ENCODE measurements around the gene CCNE1. TPM values are rescaled to one million over a fixed set of nuclear protein-coding genes. Genes with fewer than 3 reads are reported as not detected.
A peak's percentile ranks its signal among the peaks of the same experiment; 100 is the strongest.

Gene CCNE1
- total and polyA plus RNA-seq, 7 donors = 0.97 to 6.7 (median 2.0) TPM

DNA sequence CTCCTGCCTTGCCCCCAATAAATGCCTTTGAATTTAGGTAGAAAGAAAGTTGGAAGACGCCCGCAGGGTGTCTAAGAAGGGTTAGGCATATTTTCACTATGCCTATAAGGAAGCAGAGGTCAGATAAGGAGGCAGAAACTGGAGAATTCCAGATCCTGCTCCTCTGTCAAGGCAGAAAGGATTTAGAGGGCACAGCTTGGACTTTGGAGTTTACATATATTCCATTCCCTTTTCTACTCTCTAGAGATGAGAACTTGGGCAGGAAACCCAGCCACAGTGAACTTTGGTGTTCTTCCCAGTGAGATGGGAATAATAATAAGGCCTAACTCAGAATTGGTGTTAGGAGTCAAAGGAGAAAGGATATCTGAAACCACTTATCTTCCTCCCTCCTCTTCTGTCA, 37.4 kb downstream of the CCNE1 start:
- DNase-seq (no peak), ATAC-seq (no peak)
- intact Hi-C loops (cut with DNase I) = loop anchor here in 1 of 2 donors (5.0 kb wide), 1 partner anchor 37 kb away; the partner anchor contains the start of gene CCNE1
- Histone ChIP-seq H3K4me3 (no peak overlapping the region), H3K27ac (no peak overlapping the region), H3K36me3 (ENCODE audit: insufficient read depth in 1 of 2, low read depth in 1 of 2) (no peaks in the 10 kb centered on the region), H3K4me1 (peaks cover under 1% of the 10 kb centered on the region), H3K27me3 (ENCODE audit: insufficient read depth in 3 of 3, low read length in 2 of 3) (no peaks in the 10 kb centered on the region), H3K9me3 (no peaks in the 10 kb centered on the region)
- WGBS, 3 donors = 77 to 90% (median 81%) methylated on average over 2 of the region's 2 CpGs
- TF ChIP-seq, protein P1, sequence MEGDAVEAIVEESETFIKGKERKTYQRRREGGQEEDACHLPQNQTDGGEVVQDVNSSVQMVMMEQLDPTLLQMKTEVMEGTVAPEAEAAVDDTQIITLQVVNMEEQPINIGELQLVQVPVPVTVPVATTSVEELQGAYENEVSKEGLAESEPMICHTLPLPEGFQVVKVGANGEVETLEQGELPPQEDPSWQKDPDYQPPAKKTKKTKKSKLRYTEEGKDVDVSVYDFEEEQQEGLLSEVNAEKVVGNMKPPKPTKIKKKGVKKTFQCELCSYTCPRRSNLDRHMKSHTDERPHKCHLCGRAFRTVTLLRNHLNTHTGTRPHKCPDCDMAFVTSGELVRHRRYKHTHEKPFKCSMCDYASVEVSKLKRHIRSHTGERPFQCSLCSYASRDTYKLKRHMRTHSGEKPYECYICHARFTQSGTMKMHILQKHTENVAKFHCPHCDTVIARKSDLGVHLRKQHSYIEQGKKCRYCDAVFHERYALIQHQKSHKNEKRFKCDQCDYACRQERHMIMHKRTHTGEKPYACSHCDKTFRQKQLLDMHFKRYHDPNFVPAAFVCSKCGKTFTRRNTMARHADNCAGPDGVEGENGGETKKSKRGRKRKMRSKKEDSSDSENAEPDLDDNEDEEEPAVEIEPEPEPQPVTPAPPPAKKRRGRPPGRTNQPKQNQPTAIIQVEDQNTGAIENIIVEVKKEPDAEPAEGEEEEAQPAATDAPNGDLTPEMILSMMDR (IDR thresholded peaks at IDR 0.05) = no peak

DNA sequence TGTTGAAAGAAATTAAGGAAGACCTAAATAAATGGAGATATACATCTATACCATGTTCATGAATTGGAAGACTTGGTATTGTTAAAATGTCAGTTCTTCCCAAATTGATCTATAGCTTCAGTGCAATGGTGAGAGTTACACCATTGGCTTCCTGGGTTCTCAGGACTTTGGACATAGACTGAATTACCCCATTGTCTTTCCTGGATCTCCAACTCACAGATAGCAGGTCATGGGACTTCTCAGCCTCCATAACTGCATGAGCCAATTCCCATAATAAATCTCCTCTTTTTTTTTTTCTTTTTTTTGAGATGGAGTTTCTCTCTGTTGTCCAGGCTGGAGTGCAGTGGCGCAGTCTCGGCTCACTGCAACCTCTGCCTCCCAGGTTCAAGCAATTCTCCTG, 38.7 kb downstream of the CCNE1 start:
- Histone ChIP-seq H3K27me3 (ENCODE audit: insufficient read depth in 3 of 3, low read length in 2 of 3) (no peaks in the 10 kb centered on the region), H3K36me3 (ENCODE audit: insufficient read depth in 1 of 2, low read depth in 1 of 2) (no peaks in the 10 kb centered on the region), H3K4me1 (no peaks in the 10 kb centered on the region), H3K4me3 (no peak overlapping the region), H3K27ac (no peak overlapping the region), H3K9me3 (no peaks in the 10 kb centered on the region)
- WGBS, 3 donors = 89 to 100% (median 93%) methylated on average over 2 of the region's 2 CpGs
- DNase-seq (no peak), ATAC-seq (no peak)
- intact Hi-C loops (cut with DNase I) = no loop called here
- TF ChIP-seq, protein P1 (IDR thresholded peaks at IDR 0.05) = no peak

DNA sequence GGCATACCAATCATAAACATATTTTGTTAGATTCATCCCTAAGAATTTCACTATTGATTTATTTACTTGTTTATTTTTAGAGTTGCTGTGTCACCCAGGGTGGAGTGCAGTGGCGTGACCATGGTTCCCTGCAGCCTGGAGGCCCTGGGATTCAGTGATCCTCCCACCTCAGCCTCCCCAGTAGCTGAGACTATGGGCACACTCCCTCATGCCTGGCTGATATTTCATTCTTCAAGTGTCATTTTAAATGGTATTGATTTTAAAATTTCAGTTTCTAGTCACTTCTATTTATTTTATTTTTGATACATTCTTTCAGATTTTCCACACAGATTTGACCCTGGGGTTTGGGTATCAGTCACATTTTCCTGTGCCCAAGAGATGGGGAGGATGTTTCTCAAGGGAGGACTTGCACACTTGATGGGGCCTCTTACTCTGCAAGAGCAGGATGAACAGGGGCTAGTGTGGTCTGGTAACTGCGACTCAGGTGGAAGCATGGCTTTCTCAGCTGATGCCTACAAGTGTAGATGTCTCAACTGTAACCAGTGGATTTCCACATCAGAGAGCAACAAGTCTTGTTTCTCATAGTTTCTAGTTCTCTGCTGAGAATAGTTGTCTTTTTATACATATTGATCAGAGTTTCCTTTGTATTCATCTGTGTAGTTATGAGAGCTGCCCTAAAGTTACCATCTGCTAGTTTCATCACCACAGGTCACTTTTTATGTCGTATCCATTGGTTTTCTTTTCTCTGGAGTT, 40.2 kb downstream of the CCNE1 start:
- intact Hi-C loops (cut with DNase I) = no loop called here
- H3K4me1 ChIP-seq = no peaks in the 10 kb centered on the region
- H3K36me3 ChIP-seq (ENCODE audit: insufficient read depth in 1 of 2, low read depth in 1 of 2) = no peaks in the 10 kb centered on the region
- ATAC-seq (no peak), DNase-seq (peak in 1 of 2 donors; percentile 3)
- TF ChIP-seq, protein P1 (IDR thresholded peaks at IDR 0.05) = no peak
- no peak overlapping the region for H3K27ac ChIP-seq
- H3K9me3 ChIP-seq = no peaks in the 10 kb centered on the region
- 73 to 85% (median 75%) methylated on average over 3 of the region's 3 CpGs for WGBS, 3 donors
- no peaks in the 10 kb centered on the region for H3K27me3 ChIP-seq (ENCODE audit: insufficient read depth in 3 of 3, low read length in 2 of 3)
- no peak overlapping the region for H3K4me3 ChIP-seq

DNA sequence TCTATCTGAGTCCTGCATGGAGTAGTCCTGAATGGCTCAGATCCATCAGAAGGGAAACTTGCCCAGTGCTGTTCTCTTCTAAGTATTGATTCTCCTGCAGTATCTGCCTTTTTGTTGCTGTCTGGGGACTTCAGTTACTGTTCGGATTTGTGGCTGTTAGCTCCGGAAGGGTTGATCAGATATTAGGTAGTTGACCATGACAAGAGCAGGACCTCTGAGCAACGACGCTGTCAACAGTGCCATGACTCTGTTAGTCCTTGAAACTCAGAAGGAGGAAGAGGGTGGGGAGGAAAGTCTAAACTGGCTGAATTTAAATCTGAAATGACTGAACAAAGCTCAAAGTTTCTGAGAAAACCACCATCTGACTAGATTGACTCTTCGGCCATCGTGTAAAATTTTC, 42.2 kb downstream of the CCNE1 start:
- no peaks in the 10 kb centered on the region for H3K4me1 ChIP-seq
- H3K27ac ChIP-seq = no peak overlapping the region
- H3K36me3 ChIP-seq (ENCODE audit: insufficient read depth in 1 of 2, low read depth in 1 of 2) = no peaks in the 10 kb centered on the region
- H3K27me3 ChIP-seq (ENCODE audit: insufficient read depth in 3 of 3, low read length in 2 of 3) = no peaks in the 10 kb centered on the region
- H3K9me3 ChIP-seq = no peaks in the 10 kb centered on the region
- DNase-seq (no peak), ATAC-seq (no peak)
- intact Hi-C loops (cut with DNase I) = no loop called here
- no peak overlapping the region for H3K4me3 ChIP-seq
- WGBS, 3 donors = 90 to 93% (median 90%) methylated on average over 6 of the region's 6 CpGs
- TF ChIP-seq, protein P1 (IDR thresholded peaks at IDR 0.05) = no peak

DNA sequence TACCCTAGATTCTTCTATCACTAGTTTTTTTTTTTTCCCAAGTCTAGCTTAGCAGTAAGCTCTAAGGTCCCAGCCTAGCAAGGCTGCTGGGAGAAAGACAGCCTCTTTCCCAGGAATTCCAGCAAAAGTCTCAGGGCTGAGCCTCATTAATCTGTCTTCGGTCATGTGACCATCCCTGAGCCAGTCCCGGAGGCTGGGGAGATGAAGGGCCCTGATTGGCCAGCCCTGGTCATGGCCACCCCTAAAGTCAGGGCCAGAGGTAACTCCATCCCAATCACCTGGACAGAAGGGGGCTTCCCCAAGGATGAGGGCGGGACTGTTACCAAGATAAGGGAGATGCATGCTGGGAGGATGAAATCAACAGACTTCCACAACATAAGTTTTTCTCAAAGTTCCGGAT, 43.3 kb downstream of the CCNE1 start:
- H3K9me3 ChIP-seq = no peaks in the 10 kb centered on the region
- H3K4me3 ChIP-seq = no peak overlapping the region
- no peaks in the 10 kb centered on the region for H3K4me1 ChIP-seq
- intact Hi-C loops (cut with DNase I) = no loop called here
- no peaks in the 10 kb centered on the region for H3K36me3 ChIP-seq (ENCODE audit: insufficient read depth in 1 of 2, low read depth in 1 of 2)
- WGBS, 3 donors = 80 to 89% (median 82%) methylated on average over 4 of the region's 4 CpGs
- no peak overlapping the region for H3K27ac ChIP-seq
- no peaks in the 10 kb centered on the region for H3K27me3 ChIP-seq (ENCODE audit: insufficient read depth in 3 of 3, low read length in 2 of 3)
- ATAC-seq = no peak
- TF ChIP-seq, protein P1 (IDR thresholded peaks at IDR 0.05) = no peak
- peak in 1 of 2 donors; percentile 26 for DNase-seq
